ENCODE results near the gene CABLES1. TPM values are rescaled to one million over a fixed set of nuclear protein-coding genes. Genes with fewer than 3 reads are reported as not detected.
"Not testable (repeated sequence)": the region's sequence is repeated elsewhere in the genome, so short reads cannot be mapped to it uniquely, and the experiment has no call there.

The CABLES1 gene
- total RNA-seq, 1 experiment from 2014 or later, result 1.7 TPM

DNA sequence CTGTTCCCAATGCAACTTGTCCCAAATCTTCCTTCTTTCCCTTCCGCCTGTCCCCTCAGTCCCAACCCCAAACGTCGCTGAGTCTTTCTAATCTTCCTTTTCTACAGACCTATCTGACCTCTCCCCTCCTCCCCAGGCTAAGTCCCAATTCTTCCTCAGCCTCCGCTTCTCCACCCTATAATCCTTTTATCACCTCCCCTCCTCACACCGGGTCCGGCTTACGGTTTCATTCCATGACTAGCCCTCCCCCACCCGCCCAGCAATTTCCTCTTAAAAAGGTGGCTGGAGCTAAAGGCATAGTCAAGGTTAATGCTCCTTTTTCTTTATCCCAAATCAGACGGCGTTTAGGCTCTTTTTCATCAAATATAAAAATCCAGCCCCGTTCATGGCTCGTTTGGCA lies 150.3 kb downstream of the CABLES1 start:
- in situ Hi-C loops (cut with HindIII; ENCODE audit: low pct_unique_long_range_greater_than_20kb, low sequenced_read_pairs); DNase-seq (ENCODE audit: low read depth): not testable (repeated sequence)

- in situ Hi-C loops (cut with HindIII; ENCODE audit: low pct_unique_long_range_greater_than_20kb, low sequenced_read_pairs), result no loop called here
- no peak for DNase-seq (ENCODE audit: low read depth)
Observed at GRCh38 chr18:23291456-23292205, 156.3 kb downstream of the CABLES1 start.

GRCh38 chr18:23300231-23300805 lies 165.0 kb downstream of the CABLES1 start:
- DNase-seq (ENCODE audit: low read depth), result no peak
- in situ Hi-C loops (cut with HindIII; ENCODE audit: low pct_unique_long_range_greater_than_20kb, low sequenced_read_pairs), result no loop called here

GRCh38 chr18:23301972-23302371 lies 166.7 kb downstream of the CABLES1 start:
- in situ Hi-C loops (cut with HindIII; ENCODE audit: low pct_unique_long_range_greater_than_20kb, low sequenced_read_pairs), result no loop called here
- no peak for DNase-seq (ENCODE audit: low read depth)

DNA sequence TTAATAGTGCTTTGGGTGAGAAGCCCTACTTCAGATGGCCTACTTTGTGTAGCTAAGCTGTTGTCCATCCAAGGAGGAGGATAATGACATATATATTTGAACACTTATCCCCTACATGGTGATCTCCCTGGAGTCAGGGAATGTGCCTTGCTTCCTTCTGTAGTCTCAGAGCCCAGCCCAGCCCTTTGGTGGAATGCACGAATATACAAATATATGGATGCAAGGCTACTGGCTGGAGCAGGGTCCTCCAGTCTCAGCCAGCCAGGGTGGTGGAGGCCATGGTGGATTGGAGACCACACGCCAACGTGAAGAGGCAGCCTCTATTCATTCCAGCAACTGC lies 167.2 kb downstream of the CABLES1 start:
- in situ Hi-C loops (cut with HindIII; ENCODE audit: low pct_unique_long_range_greater_than_20kb, low sequenced_read_pairs), result no loop called here

GRCh38 chr18:23302851-23303527 lies 167.7 kb downstream of the CABLES1 start:
- DNase-seq (ENCODE audit: low read depth), result no peak
- in situ Hi-C loops (cut with HindIII; ENCODE audit: low pct_unique_long_range_greater_than_20kb, low sequenced_read_pairs), result no loop called here

More for the DNA sequence above, 167.2 kb downstream of the CABLES1 start:
- no peak for DNase-seq (ENCODE audit: low read depth)

DNA sequence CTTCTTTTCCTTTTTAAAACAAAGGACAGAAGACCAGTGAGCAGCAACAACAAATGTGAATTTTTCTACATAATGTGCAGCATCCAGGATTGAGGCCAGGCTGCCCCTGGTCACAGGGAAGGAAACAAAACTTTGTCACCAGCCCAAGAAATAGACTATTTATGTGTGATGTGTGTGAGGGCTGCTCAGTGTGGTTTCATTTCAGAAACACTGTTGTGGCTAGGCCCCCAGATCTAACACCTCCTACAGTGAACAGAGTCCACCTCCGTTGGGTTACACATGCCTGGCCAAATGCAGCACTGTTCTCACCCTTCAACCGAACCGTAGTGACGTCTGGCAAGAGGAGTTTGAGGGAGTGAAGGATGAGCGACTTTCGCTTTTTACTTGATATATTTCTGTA lies 171.5 kb downstream of the CABLES1 start:
- in situ Hi-C loops (cut with HindIII; ENCODE audit: low pct_unique_long_range_greater_than_20kb, low sequenced_read_pairs), result no loop called here
- DNase-seq (ENCODE audit: low read depth), result no peak

DNA sequence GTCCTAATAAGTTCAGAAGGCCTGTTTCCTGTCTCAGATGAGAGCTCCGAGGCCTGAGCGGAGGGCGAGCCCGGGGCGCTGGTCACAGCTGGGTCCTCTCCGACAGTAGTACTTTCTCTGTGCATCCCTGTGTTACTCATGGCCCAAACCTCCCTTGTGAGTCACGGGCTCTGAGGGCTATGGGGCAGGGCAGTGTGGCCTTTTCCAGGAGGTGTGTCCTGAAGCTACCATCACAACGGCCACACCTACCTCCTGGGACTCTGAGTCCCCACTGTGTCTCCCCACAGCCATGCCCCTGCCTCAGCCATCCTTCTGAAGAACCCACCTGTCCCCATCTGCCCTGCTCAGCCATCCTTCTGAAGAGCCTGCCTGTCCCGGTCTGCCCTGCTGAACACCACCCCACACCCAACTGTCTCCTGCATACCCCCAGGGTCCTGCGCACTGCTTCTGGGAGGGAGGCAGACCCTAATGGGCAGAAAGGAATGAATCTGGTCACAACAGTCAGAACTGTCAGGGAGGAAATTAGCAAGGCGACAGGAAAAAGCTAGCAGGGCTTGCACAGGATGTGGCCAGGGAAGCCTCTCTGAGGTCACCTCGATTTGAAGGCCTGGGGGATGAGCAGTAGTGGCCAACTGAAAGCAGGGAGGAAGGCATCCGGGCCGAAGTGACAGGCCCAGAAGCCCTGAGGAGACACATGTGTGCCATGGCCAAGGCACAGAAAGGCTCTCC lies 172.4 kb downstream of the CABLES1 start:
- no peak for DNase-seq (ENCODE audit: low read depth)
- in situ Hi-C loops (cut with HindIII; ENCODE audit: low pct_unique_long_range_greater_than_20kb, low sequenced_read_pairs), result no loop called here

Other genes with a start within 250 kb of the CABLES1 start
- 17.0 and 19.4 TPM in 2 replicates for gene RBBP8, start 202.2 kb upstream of the CABLES1 start, total RNA-seq (2014; rRNA removed; shearing (Covaris generic); ENCODE audit: low replicate concordance)